Measurements from ENCODE around the gene PHACTR1.

The PHACTR1 gene

GRCh38 chr6:13286181-13286580 lies 569.6 kb downstream of the PHACTR1 start:
- no peak for TF ChIP-seq POLR2A (IDR thresholded peaks at IDR 0.05; ENCODE audit: low read depth, low read length)
- DNase-seq (ENCODE audit: insufficient read length, low spot score), result no peak
- no peak for FAIRE-seq

- DNase-seq (ENCODE audit: insufficient read length, low spot score) (no peak), FAIRE-seq (no peak)
- no peak for TF ChIP-seq POLR2A (IDR thresholded peaks at IDR 0.05; ENCODE audit: low read depth, low read length)
These were observed 570.5 kb downstream of the PHACTR1 start for GRCh38 chr6:13287104-13287503.

GRCh38 chr6:13288481-13288880 lies 571.9 kb downstream of the PHACTR1 start:
- FAIRE-seq, result no peak
- no peak for TF ChIP-seq POLR2A (IDR thresholded peaks at IDR 0.05; ENCODE audit: low read depth, low read length)
- DNase-seq (ENCODE audit: insufficient read length, low spot score), result no peak

- DNase-seq (ENCODE audit: insufficient read length, low spot score) (no peak), FAIRE-seq (no peak)
- no peak for TF ChIP-seq POLR2A (IDR thresholded peaks at IDR 0.05; ENCODE audit: low read depth, low read length)
These were observed 572.4 kb downstream of the PHACTR1 start for GRCh38 chr6:13288969-13289391.

- FAIRE-seq, result no peak
- DNase-seq (ENCODE audit: insufficient read length, low spot score), result no peak
- no peak for TF ChIP-seq POLR2A (IDR thresholded peaks at IDR 0.05; ENCODE audit: low read depth, low read length)
These were observed 573.3 kb downstream of the PHACTR1 start for GRCh38 chr6:13289789-13290318.

- DNase-seq (ENCODE audit: insufficient read length, low spot score) (no peak), FAIRE-seq (no peak)
- no peak for TF ChIP-seq POLR2A (IDR thresholded peaks at IDR 0.05; ENCODE audit: low read depth, low read length)
These were observed 573.8 kb downstream of the PHACTR1 start for GRCh38 chr6:13290335-13290734.

GRCh38 chr6:13292774-13293173 lies 576.2 kb downstream of the PHACTR1 start:
- FAIRE-seq (no peak), DNase-seq (ENCODE audit: insufficient read length, low spot score) (no peak)
- no peak for TF ChIP-seq POLR2A (IDR thresholded peaks at IDR 0.05; ENCODE audit: low read depth, low read length)

GRCh38 chr6:13294499-13295069 lies 578.0 kb downstream of the PHACTR1 start:
- FAIRE-seq (no peak), DNase-seq (ENCODE audit: insufficient read length, low spot score) (no peak)
- TF ChIP-seq POLR2A (IDR thresholded peaks at IDR 0.05; ENCODE audit: low read depth, low read length), result no peak

GRCh38 chr6:13295576-13295975 lies 579.0 kb downstream of the PHACTR1 start:
- no peak for DNase-seq (ENCODE audit: insufficient read length, low spot score)
- TF ChIP-seq POLR2A (IDR thresholded peaks at IDR 0.05; ENCODE audit: low read depth, low read length), result no peak
- FAIRE-seq, result no peak

GRCh38 chr6:13296536-13296997 lies 580.0 kb downstream of the PHACTR1 start:
- TF ChIP-seq POLR2A (IDR thresholded peaks at IDR 0.05; ENCODE audit: low read depth, low read length), result no peak
- FAIRE-seq (no peak), DNase-seq (ENCODE audit: insufficient read length, low spot score) (no peak)

GRCh38 chr6:13297391-13297790 lies 580.8 kb downstream of the PHACTR1 start:
- no peak for TF ChIP-seq POLR2A (IDR thresholded peaks at IDR 0.05; ENCODE audit: low read depth, low read length)
- DNase-seq (ENCODE audit: insufficient read length, low spot score) (no peak), FAIRE-seq (no peak)

GRCh38 chr6:13298446-13298845 lies 581.9 kb downstream of the PHACTR1 start:
- TF ChIP-seq POLR2A (IDR thresholded peaks at IDR 0.05; ENCODE audit: low read depth, low read length), result no peak
- DNase-seq (ENCODE audit: insufficient read length, low spot score) (no peak), FAIRE-seq (no peak)

- DNase-seq (ENCODE audit: insufficient read length, low spot score) (no peak), FAIRE-seq (no peak)
- no peak for TF ChIP-seq POLR2A (IDR thresholded peaks at IDR 0.05; ENCODE audit: low read depth, low read length)
These were observed 582.8 kb downstream of the PHACTR1 start for GRCh38 chr6:13299403-13299821.

GRCh38 chr6:13299918-13300317 lies 583.4 kb downstream of the PHACTR1 start:
- FAIRE-seq (no peak), DNase-seq (ENCODE audit: insufficient read length, low spot score) (no peak)
- TF ChIP-seq POLR2A (IDR thresholded peaks at IDR 0.05; ENCODE audit: low read depth, low read length), result no peak
